ENCODE results near the gene ST6GALNAC2.
A peak's percentile ranks its signal among the peaks of the same experiment; 100 is the strongest.
"Not testable (repeated sequence)": the region's sequence is repeated elsewhere in the genome, so short reads cannot be mapped to it uniquely, and the experiment has no call there.

ST6GALNAC2 gene

DNA sequence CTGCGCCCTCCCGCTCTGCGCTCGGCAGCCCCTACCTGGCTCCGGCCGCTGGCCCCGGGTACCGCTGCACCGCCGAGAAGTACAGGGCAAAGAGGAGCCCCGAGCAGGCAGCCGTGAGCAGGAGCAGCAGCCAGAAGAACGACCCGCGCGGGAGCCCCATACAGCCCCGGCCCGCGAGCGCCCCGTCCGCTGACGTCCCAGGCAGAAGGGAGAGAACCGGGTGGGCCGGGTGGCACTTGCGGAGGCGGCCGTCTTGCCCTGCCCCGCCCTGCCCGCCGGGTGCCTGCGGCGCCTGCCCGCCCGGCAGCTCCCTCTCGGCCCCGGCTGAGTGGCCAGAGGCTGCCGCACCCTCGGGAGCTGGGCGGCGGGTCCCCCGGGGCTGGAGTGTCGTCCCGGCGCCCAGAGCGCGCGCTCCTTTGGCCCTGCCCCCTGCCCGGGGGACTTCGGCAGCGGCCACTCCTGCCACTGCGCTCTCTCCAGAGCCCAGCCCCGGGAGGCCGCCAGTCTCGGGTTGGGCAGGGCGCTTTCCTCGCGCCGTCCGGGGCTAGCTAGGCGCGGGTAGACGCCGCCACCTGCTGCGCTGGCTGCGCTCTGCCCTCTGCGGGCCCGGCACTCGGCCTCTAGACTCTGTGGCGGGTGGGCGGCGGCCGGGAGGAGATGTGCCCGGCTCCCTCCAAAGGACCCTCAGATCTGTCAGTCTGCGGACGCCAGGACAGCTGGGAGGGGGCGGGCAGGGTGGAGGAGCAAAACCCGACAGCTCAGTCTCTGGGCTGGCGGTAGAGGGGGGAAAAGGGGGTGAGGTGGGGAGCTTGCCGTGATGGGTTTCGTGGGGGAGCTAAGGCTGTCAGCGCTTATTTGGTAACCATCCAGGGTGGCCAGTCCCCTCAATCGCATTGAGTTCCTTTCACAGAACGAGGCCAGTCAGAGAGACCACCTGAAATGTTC, at the start of gene ST6GALNAC2:
Gene ST6GALNAC2 (minus strand): TSS at position 212 of the 945 bp plus-strand sequence. CDS start 52 bp downstream, at position 160.
- DNase-seq (ENCODE audit: low spot score), result no peak

- DNase-seq (ENCODE audit: low spot score), result no peak
These were observed 49.4 kb upstream of the ST6GALNAC2 start for GRCh38 chr17:76635039-76635438.

GRCh38 chr17:76633628-76634328, 48.1 kb upstream of the ST6GALNAC2 start:
- DNase-seq (ENCODE audit: low spot score), result no peak

DNA sequence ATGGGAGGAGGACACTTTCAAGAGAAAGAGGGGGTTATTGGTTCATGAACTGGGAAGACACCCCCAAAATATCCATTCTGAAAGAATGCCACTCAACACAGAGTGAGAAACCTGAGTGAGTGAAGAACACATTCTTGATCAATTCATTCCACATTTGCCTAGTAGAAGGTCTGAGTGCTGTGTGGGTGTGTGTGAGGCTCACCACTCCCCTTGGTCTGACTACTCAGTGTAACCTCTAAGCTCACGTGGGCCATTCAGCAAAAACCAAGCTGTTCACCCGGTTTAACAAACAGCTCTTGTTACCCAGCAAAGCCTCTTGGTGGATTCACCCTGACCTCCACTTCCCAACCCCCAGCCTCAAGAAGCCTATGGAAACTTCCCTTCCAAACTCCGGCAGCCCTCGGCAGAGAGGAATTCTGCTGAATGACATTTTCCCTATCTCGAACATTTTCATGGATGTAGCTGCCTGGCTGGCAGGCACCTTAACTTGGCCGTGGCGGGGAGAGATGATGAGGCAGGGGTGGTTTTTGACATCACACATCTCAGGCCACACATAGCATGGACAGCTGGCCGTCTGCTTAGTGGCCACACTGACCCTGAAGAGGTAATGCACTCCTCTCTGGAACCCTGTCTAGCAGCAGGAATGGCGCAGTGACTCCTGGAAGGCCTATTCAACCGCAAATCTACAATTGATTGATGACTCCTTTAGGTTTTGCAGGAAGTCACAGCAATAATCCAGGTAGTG, 46.3 kb upstream of the ST6GALNAC2 start:
- DNase-seq (ENCODE audit: low spot score), result no peak

DNA sequence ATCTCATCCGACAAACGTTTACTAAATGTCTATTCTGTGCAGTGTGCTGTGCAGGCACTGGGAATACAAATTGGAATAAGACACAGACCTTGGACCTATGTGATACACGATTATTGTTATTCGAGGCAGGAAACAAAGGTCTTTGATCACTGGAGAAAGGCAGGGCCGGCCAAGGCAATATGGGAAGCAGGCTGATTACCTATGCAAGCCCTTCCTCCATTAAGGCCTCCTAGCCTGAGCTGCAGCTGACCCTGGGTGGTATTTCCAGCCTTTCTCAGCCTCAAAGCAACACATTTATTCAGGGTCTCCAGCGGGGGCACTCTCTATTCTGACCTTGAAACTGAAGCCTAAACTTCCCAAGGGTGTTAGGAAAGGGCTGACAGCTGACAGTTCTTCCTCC, 44.5 kb upstream of the ST6GALNAC2 start:
- no peak for DNase-seq (ENCODE audit: low spot score)

- no peak for DNase-seq (ENCODE audit: low spot score)
These were observed 41.9 kb upstream of the ST6GALNAC2 start for GRCh38 chr17:76627510-76627909.

GRCh38 chr17:76626442-76626841, 40.8 kb upstream of the ST6GALNAC2 start:
- DNase-seq (ENCODE audit: low spot score), result no peak

- DNase-seq (ENCODE audit: low spot score), result no peak
These were observed 39.8 kb upstream of the ST6GALNAC2 start for GRCh38 chr17:76625496-76625895.

- DNase-seq (ENCODE audit: low spot score), result peak; percentile 64
These were observed 37.8 kb upstream of the ST6GALNAC2 start for GRCh38 chr17:76623271-76624146.

DNA sequence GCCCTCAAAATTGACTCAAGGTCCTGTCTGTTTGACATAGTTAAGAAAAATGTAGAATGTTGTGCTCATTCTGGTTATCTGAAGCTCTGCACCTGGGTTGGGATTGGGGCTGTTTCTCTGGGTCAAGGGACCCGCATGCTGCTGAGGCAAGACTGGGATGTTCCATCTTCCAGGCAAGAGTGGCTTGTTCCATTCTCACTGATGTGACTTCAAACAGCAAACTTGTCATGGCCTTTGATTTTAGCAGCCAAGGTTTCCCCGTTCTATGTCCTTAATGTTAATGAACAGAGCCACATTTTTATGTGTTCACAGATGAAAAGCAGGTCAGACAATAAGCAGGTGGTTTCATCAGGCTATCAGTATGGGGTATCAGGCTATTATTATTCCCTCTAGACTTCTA, 32.2 kb upstream of the ST6GALNAC2 start:
- no peak for DNase-seq (ENCODE audit: low spot score)

DNA sequence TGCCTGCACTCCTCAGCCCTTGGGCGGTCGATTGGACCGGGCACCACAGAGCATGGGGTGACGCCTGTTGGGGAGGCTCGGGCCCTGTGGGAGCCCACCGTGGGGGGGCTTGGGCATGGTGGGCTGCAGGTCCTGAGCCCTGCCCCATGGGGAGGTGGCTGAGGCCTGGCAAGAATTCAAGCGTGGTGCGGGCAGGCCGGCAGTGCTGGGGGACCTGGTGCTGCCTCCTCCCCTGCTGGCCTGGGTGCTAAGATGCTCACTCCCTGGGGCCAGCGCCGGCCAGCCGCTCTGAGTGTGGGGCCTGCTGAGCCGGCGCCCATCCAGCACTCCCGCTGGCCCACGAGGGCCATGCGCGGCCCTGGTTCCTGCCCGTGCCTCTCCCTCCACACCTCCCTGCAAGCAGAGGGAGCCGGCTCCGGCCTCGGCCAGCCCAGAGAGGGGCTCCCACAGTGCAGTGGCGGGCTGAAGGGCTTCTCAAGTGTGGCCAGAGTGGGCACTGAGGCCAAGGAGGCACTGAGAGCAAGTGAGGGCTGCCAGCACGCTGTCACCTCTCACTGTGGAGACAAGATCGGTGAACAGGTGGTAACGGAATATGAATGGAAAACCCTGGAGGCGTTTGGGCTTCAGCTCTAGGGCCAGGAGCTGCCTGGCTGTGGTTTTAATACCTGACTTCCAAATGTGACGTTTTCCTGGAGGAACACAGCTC, 29.4 kb upstream of the ST6GALNAC2 start:
- no peak for DNase-seq (ENCODE audit: low spot score)

DNA sequence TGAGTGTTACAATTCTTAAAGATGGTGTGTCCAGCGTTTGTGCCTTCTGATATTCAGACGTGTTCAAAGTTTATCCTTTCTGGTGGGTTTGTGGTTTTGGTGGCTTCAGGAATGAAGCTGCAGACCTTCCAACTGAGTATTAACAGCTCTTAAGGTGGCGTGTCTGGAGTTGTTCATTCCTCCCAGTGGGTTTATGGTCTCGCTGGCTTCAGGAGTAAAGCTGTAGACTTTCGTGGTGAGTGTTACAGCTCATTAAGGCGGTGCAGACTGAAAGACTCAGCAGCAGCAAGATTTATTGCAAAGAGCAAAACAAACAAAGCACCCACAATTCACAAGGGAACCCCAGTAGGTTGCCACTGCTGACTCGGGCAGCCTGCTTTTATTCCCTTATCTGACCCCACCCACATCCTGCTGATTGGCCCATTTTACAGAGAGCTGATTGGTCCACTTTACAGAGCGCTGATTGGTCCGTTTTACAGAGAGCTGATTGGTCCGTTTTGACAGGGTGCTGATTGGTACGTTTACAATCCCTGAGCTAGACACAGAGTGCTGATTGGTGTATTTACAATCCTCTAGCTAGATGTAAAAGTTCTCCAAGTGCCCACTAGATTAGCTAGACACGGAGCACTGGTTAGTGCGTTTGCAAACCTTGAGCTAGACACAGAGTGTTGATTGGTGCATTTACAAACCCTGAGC, 28.6 kb upstream of the ST6GALNAC2 start:
- not testable (repeated sequence) for DNase-seq (ENCODE audit: low spot score)

- peak; percentile 27 for DNase-seq (ENCODE audit: low spot score)
These were observed 27.6 kb upstream of the ST6GALNAC2 start for GRCh38 chr17:76612977-76613851.

GRCh38 chr17:76612465-76612864, 26.8 kb upstream of the ST6GALNAC2 start:
- DNase-seq (ENCODE audit: low spot score), result no peak

DNA sequence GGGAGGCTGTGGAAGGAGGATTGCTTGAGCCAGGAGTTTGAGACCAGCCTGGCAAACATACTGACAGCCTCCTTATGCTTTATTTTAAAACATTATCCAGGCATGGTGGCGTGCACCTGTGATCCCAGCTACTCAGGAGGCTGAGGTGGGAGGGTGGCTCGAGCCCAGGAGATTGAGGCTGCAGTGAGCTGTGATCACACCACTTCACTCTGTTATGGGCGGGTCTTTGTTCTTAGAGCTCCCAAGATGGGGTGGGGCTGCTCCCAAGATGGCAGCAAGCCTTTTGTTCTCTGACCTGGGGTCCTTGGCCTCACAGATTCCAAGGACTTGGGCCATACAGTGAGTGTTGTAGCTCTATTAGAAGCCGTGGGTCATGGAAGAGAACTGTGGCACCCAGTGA, 26.1 kb upstream of the ST6GALNAC2 start:
- DNase-seq (ENCODE audit: low spot score), result no peak

GRCh38 chr17:76611080-76611749, 25.6 kb upstream of the ST6GALNAC2 start:
- DNase-seq (ENCODE audit: low spot score), result not testable (repeated sequence)

- DNase-seq (ENCODE audit: low spot score), result not testable (repeated sequence)
These were observed 21.0 kb upstream of the ST6GALNAC2 start for GRCh38 chr17:76606685-76607084.

DNA sequence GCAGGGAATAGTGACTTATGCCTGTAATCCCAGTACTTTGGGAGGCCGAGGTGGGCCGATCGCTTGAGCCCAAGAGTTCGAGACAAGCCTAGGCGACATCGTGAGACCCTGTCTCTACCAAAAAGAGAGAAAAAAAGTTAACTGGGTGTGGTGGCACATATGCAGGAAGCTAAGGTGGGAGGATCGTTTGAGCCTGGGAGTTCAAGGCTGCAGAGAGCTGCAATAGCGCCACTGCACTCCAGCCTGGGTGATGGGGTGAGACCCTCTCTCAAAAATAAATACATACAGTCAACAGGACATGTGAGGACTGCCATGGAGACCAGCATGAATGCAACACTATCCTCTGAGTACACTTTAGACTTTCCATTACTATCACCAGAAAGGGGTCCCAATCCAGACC, 15.4 kb upstream of the ST6GALNAC2 start:
- DNase-seq (ENCODE audit: low spot score), result no peak
